H54 (cell line): Measurements from ENCODE around the gene ALDH1A1.

Source experiments
- DNase-seq: peaks from one replicate; pipeline ENCODE4 v3.0.0; 2011; ENCODE audit warnings: low spot score, mixed read lengths; ENCODE audit not compliant: insufficient read length
- FAIRE-seq: peaks from 3 replicates; lab custom pipeline; 2011; peaks lifted over from hg19 to GRCh38; lab: Jason Lieb, UNC
- POLR2A ChIP-seq: IDR thresholded peaks from 2 replicates; pipeline ENCODE4 v1.6.1; 2011; ENCODE audit warnings: low read depth, mild to moderate bottlenecking, low read length

The ALDH1A1 gene

DNA sequence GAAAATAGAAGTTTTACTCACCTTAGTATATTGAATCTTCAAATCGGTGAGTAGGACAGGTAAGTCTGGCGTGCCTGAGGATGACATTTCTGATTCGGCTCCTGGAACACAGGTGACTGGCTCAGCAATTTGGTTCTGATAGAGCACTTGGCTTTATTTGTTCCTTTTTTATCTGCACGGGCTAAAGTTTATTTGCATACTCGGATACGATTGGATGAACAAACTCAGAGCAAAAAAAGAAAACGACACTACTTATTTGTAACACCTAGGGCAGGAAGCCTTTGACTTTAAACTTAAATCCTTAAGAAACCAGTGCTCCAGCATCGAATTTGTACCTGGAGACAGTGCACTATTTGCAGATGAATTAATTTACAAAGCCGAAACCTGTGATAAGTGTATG is at the start of gene ALDH1A1:
ALDH1A1 (minus strand) TSS at position 140 of the 400 bp plus-strand sequence; CDS start at position 87, 53 bp downstream.
- no peak for TF ChIP-seq POLR2A
- FAIRE-seq (peak; percentile 48), DNase-seq (no peak)

DNA sequence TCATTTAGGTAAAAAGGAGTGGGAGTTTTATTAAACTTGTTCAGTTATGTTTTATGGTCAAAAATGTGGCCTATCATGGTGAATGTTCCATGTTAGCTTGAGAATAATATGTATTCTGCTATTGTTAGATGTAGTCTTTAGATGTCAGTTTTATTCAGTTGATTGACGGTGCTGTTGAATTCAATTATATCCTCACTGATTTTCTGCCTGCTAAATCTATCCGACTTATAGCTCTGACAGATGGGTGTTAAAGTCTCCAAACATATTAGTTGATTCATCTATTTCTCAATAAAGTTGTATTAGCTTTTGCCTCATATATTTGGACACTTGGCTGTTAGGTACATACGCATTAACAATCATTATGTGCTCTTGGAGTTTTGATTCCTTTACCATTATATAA is 49.0 kb upstream of the ALDH1A1 start:
- no peak for TF ChIP-seq POLR2A
- FAIRE-seq (peak; percentile 76), DNase-seq (no peak)

DNA sequence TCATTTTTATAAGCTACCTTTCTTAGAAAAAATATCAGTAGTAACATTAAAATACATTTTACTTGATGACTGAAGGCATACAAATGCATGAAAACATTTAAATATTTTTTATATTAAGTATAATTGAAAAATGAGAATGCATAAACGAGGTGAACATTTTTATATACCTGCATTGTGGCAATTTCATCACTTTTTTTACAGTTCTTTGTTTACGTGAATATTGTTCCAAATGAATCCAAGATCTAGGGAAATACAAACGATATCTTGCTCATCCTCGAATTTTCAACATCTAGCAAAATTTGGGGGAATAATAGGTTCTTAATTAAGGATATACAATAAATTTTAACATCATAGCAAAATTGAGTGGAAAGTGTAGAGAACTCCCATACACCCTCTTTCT is 45.5 kb upstream of the ALDH1A1 start:
- TF ChIP-seq POLR2A: no peak
- DNase-seq: no peak
- FAIRE-seq: no peak

DNA sequence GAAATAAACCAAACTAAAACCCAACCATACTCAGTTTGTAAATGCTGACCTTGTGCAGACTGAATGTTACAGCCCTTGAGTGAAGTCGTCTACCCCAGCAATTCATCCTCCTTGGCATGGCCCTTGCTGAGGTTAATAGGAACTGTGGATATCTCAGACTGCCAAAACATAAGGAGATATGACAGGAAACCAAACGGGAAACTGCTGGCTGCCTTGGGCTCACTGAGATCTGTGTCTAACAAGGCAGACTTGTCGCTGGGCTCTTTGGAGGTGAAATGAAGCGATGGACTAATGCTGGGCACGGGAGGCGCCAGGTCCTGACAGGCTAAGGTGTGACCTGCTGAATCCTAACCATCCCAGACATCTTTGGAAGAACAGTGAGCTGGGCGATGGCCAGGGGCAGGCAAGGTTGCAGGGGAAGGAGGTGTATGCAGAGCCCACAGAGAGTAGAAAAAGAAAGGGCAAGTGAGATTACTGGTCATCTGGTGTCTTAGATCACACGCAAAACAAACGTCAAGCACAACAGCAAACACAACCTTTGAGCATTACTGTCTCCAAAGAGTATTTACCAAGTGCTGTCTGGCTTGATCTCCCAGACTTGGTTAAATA is 44.6 kb upstream of the ALDH1A1 start:
- no peak for TF ChIP-seq POLR2A
- DNase-seq (no peak), FAIRE-seq (peak; percentile 15)

DNA sequence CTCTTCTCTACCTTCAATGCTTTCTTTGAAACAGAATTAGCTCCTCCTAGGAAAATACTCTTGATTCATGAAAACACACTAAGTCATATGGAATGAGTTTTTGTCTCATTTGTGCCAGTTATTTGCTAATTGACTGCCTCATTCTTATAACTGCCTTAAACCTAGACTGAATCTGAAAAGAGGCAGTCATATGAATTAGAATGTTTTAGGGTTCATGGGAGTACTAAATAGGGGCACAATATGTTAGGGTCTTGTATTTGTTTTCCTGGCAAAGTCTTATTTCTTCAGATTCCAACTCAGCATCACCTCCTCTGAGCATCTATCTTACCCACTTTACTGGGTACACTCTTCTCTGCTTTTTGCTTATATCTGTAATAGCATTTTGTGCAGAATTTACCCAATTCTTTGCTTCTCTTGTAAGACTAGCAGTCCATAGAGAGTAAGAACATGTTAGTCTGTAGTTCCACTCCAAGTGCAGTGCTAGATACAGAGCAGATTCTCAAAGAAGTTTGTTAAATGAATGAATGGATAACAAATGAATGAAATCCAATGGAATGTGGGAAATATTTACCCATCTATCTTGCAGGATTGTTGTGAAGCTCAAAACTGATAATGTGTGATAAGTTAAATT is 43.9 kb upstream of the ALDH1A1 start:
- no peak for TF ChIP-seq POLR2A
- FAIRE-seq (no peak), DNase-seq (no peak)

DNA sequence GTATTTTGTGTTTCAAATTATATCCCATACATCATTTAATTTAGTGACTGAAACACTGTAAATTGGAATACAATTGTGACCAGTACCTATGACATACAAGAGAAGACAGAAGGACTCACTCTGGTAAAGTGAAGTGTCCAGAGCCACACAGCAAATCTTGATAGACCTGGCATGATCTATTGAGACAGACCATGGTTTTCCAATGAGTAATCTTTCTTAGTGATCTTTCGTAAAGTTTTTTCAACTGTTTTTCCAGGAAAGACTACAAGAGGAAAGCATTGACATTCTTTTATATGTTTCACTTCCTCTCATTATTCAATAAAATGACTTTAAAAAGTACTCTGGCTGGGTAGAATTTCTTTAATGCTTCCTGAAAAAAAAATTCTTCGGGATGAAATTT is 43.3 kb upstream of the ALDH1A1 start:
- no peak for TF ChIP-seq POLR2A

DNA sequence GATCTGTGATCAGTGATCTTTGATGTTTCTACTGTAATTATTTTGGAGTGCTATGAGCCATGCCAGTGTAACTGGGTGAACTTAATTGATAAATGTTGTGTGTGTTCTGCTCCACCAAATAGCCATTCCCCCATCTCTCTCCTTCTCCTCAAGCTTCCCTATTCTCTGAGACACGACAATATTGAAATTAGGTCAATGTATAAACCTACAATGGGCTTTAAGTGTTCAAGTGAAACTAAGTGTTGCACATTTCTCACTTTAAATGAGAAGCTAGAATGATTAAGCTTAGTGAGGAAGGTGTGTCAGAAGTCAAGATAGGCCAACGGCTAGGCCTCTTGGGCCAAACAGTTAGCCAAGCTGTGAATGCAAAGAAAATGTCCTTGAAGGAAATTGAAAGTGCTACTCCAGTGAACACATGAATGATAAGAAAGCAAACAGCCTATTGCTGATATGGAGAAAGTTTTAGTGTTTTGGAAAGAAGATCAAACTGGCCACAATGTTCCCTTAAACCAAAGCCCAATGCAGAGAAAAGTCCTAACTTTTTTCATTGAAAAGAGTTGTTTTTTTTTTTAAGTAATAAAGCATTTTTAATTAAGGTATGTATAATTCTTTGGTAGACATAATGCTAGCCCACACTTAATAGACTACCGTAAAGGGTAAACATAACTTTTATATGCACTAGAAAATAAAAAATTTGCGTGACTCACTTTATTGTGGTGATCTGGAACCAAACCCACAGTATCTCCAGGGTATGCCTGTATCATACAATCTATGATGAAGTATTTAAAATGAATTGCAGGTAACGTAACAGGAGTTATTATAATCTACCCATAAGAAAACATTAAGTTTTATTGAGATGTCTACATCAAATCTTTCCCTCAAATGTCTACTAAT is 42.5 kb upstream of the ALDH1A1 start:
- no peak for TF ChIP-seq POLR2A
- no peak for DNase-seq
- FAIRE-seq: peak; percentile 86

More for the DNA sequence above, 43.3 kb upstream of the ALDH1A1 start:
- DNase-seq: no peak
- no peak for FAIRE-seq

DNA sequence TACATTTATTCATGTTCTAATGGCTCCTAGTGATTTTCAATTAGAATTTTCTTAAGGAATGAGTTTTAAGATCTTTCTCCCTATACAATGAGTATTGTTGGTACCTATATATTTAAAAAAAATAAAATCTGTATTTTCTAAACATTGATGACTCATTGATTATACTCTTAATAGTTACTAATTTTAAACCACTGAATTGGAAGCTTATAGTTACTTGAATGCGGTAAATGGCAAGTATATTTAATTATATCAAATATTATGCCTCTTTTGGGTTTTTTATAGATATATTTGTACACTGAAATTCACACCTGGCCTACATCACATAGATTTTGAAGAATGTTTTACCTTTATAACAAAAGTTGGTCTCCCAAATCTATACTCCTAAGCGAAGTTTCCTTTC is 38.9 kb upstream of the ALDH1A1 start:
- FAIRE-seq (no peak), DNase-seq (no peak)
- no peak for TF ChIP-seq POLR2A

DNA sequence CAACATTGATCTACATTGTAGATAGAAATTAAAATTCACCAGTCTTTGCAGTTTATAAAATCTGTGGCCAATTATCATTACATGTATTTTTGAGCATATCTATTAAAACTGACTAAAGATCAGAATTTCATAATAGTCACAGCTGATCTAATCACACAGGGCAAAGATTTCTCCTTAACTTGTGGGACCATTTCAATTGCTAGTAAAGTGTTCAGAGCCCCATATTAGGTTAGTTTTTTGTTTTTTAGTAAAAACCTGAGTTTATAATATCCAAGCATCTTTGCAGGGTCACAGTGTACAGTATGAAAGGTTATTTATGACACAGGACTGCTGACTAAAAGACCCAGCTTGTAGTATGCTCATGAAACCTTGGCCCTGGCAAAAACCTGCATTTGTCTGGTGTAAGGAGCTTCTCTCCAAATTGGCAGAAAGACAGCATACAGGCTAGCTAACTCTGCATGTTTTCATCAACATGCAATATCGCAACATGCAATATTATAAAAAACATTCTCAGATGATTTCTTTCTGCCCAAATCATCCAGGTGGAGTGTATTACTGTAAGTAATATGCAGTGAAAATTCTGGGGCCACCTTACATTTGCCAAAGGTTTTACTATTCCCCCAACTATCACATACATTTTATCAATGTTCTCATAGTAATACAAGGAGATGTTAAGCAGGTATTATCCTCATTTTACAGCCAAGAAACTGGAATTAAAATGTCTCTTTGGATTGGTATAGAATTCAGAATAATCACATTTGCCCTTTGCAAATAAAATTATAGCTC is 37.7 kb upstream of the ALDH1A1 start:
- no peak for TF ChIP-seq POLR2A
- peak; percentile 69 for FAIRE-seq
- DNase-seq: no peak

DNA sequence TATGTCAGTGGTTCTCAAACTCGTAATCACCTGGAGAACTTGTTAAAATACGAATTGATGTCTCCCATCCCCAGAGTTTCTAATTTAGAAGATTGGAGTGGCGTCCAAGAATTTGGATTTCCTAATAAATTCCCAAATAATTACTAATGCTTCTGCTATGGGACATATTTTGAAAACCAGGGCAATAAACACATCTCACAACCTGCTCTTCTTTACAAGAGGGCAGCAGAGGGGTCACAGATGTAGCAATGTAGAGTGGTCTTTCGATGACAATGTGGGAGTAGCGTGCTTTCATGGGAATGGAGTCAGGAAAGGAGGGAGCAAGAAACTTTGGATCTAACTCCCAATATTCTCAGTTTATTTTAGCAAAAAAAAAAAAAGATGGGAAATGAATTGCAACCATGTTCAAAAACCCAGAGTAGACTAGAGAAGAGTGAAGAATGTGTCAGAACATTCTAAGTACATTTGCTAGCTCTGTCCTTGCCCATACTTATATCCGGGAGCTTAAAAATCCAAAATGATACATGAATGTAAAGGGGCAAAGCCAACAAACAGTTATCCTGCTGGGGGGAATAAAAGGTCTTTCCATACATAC is 33.8 kb upstream of the ALDH1A1 start:
- FAIRE-seq: no peak
- no peak for DNase-seq
- no peak for TF ChIP-seq POLR2A

DNA sequence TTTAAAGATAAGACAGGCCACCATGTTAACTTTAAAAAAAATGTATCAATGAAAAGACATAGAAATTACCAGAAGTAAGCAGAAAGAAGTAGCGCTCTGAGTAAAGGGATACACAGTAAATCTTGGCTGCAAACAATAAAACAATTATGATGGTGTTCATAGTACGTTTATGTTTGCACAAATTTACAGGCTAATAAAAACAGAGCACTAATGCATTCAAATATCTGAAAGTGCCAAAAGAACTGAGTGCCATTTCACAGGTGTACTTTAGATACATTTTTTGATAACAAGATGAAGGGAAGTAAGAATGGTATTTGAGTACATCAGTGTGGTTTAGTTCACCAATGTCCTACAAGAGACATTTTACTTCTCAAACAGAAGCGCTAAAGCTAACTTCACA is 32.9 kb upstream of the ALDH1A1 start:
- DNase-seq (no peak), FAIRE-seq (no peak)
- TF ChIP-seq POLR2A: no peak

DNA sequence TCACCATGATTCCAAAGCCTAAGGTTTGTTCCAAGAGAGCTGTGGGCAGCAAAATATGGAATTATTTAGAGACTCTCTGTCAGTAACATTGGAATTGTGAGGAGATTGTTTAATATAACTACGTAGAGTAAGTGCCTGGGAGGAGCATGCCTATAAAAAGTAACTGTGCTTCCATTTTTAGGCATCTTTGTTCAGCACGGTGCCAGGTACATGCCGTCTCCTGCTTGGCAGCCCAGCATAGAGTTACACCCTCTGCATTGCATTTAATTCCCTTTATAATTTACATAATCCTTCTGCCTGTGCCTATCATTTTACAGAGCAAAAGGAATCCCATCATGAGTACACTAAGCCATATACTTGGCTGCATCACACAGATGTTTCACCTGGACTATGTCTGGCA is 32.1 kb upstream of the ALDH1A1 start:
- TF ChIP-seq POLR2A: no peak
- no peak for FAIRE-seq

More for the DNA sequence above, 32.1 kb upstream of the ALDH1A1 start:
- DNase-seq: no peak
